Measurements from ENCODE around the gene BICDL1.

BICDL1 gene

GRCh38 chr12:120103044-120103338, 114.0 kb downstream of the BICDL1 start:
- DNase-seq = no peak

- no peak for DNase-seq
Observed at GRCh38 chr12:120103371-120103770, 114.3 kb downstream of the BICDL1 start.

GRCh38 chr12:120106151-120106550, 117.1 kb downstream of the BICDL1 start:
- DNase-seq = no peak

- DNase-seq = no peak
Observed at GRCh38 chr12:120109570-120110267, 120.7 kb downstream of the BICDL1 start.

- peak; percentile 81 for DNase-seq
Observed at GRCh38 chr12:120110550-120111501, 121.8 kb downstream of the BICDL1 start.

- DNase-seq = no peak
Observed at GRCh38 chr12:120115066-120115465, 126.0 kb downstream of the BICDL1 start.

GRCh38 chr12:120115692-120116440, 126.8 kb downstream of the BICDL1 start:
- no peak for DNase-seq

DNA sequence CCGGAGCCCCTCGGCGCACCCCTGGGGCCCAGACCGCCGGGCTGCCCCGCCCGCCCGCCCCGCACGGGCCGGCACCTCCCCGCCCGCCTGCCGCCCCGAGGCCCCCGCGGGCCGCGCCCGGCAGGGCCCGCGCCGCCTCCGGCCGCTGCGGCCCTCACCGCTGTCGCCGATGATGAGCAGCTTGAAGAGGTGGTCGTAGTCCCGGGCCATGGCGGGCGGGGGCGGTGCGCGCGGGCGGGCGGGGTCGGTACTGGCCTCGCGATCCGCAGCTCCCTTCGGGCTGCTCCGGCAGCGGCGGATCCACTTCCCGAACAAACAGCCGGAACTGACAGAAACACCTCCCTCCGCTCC, 127.4 kb downstream of the BICDL1 start, which contains the start of gene RAB35:
Gene RAB35 (minus strand): TSS at position 313 of the 351 bp plus-strand sequence. CDS start 103 bp downstream, at position 210.
- DNase-seq = no peak

- DNase-seq = peak; percentile 83
Observed at GRCh38 chr12:120116792-120117651, 128.0 kb downstream of the BICDL1 start.

GRCh38 chr12:120117961-120118320, 128.9 kb downstream of the BICDL1 start:
- no peak for DNase-seq

GRCh38 chr12:120118321-120119061, 129.5 kb downstream of the BICDL1 start:
- no peak for DNase-seq

DNA sequence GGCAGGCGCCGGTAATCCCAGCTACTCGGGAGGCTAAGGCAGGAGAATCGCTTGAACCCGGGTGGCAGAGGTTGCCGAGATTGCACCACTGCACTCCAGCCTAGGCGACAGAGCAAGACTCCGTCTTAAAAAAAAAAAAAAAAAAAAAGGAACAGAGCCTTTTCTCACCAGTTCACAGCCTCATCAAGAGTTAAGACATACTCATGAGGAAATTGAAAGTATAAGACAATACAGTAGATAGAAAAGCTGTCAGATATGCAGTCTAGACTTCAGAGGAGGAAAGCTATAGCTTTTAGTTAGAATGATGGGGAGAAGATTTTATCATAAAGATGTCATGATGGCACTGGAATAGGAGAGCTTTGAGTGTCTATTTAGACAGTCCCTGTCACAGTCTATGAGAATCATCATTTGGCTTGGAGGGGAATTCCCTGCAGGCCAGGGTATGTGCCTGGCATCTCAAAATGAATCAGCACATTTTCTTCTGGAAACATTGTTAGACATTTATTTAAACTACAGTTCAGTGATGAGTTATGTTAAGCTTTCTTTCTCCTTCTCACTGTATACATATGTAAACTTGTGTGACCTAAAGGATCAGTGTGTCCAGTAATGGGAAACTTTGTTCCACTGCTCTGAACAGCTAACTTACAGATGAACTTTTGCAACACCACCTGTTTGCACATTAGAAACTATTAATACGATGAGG, 130.4 kb downstream of the BICDL1 start:
- peak; percentile 84 for DNase-seq

DNA sequence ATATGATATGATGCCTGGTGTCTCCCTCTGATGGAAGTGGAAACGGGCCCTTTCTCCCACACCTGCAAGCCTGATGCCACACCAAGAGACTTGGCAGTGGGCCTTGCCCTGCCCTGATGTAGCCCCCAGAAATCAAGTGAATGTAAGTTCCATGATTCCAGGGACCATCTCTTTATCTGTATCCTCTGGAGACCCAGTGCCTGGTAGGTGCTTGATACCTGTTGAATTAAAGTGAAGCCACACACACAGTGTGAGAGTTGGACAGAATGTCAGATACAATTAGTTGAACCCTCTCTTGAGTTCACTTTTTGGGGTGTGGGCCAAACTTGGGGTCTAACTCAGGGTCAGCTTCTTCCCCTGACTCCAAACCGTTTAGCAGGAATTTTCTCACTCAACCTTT, 132.3 kb downstream of the BICDL1 start:
- no peak for DNase-seq

DNA sequence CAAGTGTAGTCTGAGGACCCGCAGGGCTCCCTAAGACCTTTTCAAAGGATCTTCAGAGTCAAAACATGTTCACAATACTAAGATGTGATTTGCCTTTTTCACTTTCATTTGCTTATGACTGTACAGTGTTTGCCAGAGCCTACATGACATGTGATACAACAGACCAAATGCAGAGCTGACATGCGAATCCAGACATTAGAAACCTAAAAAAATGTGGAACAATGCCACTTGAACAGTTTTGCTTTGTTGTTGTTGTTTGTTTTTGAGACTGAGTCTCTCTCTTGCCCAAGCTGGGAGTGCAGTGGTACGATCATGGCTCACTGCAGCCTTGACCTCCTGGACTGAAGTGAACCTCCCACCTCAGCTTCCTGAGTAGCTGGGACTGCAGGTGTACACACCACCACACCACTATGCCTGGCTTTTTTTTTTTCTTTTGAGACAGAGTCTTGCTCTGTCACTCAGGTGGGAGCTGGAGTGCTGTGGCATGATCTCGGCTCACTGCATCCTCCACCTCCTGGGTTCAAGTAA, 132.8 kb downstream of the BICDL1 start:
- DNase-seq = no peak

GRCh38 chr12:120125029-120125428, 136.0 kb downstream of the BICDL1 start:
- no peak for DNase-seq

DNA sequence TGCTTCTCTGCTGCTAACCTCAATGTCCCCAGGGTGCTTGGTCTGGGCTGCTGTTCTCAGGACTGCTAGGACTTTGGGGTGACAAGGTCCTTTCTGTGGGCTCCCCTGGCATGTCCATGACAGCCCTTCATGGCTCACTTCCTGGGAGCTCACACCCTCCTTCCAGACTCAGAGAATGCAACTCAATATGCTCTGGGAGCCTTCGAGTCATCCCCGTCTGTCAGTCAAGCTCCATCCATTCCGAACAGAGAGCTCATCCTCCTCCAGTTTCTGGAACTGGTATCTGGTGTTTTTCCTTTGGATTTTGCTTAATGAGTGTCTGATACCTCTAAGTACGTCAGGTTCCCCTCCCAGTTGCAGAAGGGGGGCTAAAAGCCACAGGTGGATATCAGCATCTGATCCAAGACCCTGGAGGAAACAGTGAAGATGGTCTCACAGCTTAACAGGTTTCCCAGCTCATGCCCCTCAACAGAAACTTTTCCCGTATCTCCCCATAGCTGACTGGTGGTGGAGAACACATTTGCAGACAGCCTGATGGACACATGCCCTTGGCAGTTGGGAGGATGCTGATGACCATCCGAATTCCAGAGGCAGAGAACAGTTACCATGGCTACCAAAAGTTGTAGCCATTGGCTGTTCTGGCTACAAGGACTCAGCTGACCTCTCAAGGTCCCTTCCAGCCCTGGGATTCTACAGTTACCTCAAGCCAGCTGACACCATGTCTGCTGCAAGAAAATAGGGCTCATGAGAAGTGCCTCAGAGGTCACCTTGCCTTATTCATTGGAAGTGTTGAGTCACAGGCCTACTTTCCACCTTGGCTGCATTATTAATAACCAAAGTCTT, 137.0 kb downstream of the BICDL1 start:
- DNase-seq = no peak

DNA sequence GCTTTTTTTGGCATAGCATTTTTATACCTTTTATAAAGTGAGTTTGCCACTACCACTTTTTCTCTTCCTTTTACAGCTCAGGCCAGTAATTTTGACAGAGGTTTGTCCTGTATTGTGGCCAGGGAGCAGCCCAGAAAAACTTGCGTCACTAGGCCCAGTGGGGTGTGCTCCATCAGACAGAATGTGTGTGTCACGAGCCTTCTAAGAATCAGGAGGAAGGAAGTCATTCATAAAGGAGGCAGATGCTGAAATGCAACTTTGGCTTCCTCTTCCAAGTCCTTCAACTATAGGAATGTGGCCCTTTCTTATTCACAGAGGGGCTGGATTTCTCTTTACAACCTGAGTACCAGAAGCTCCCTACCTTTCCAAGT, 137.6 kb downstream of the BICDL1 start:
- peak; percentile 89 for DNase-seq

DNA sequence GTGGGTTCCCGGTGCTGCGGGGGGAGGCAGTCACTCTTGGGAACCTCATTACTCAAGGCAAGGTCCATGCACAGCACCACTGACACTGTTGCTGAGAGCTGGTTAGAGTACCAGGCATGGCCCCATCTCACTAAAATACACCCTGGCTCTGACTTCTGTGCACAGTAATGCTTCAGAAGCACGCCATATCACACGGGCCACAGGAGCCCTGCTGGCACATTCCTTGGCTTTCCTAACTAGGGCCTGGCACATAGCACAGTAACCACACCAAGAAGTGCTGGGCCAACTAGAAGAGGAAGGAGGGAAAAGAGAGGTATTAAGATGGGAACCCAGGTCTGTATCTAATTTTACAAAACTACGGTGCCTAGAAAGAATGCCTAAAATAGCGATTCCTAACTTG, 141.0 kb downstream of the BICDL1 start:
- DNase-seq = no peak

- no peak for DNase-seq
Observed at GRCh38 chr12:120131116-120131515, 142.1 kb downstream of the BICDL1 start.

Measured in MV-4-11 (cell line).